NCI-H2107 treated with DMSO at 0.1 percent for 48 hours (cell line): ENCODE results near the gene RRM2.

Experiments used
- DNase-seq: peaks from one replicate; lab custom pipeline; 2025; ENCODE audit not compliant: unreplicated experiment; lab: John Stamatoyannopoulos, UW

The RRM2 gene

DNA sequence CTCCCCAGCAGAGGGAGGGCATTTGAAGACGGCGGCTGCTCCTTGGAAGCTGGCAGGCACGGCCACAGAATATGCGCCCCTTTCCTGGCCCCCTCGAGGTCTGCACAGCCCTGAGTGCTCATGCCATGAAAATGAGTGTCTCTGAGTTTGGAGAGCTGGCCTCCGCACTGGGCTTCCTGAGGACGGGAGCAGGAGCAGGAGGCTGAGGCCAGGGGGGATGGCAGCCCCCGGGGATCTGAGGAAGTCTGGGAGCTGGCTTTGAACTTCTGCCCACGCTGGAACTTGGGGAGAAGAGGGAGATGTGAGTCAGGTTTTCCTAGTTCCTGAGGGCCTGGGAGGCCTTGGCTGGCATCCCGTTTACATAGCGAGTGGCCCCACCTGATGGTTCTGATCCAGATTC, 47.0 kb downstream of the RRM2 start:
- no peak for DNase-seq

DNA sequence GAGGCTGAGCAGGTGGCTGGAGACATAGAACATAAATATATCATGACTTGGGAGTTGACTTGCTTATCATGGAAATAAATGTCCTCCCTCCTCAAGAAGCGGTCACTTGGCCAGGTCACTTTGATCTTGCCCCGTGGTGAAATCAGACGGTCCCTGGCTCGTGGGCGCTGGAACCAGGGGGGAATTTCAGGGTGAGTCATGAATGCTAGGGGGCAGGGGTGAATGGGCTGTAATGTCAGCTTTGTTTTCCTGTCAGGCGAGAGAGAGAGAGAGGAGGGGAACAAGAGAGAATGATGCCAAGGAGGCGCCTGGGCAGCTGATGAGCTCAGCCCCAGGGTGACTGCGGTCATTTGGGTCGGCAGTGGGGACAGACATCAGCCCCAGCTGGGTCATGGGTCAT, 47.7 kb downstream of the RRM2 start:
- no peak for DNase-seq

DNA sequence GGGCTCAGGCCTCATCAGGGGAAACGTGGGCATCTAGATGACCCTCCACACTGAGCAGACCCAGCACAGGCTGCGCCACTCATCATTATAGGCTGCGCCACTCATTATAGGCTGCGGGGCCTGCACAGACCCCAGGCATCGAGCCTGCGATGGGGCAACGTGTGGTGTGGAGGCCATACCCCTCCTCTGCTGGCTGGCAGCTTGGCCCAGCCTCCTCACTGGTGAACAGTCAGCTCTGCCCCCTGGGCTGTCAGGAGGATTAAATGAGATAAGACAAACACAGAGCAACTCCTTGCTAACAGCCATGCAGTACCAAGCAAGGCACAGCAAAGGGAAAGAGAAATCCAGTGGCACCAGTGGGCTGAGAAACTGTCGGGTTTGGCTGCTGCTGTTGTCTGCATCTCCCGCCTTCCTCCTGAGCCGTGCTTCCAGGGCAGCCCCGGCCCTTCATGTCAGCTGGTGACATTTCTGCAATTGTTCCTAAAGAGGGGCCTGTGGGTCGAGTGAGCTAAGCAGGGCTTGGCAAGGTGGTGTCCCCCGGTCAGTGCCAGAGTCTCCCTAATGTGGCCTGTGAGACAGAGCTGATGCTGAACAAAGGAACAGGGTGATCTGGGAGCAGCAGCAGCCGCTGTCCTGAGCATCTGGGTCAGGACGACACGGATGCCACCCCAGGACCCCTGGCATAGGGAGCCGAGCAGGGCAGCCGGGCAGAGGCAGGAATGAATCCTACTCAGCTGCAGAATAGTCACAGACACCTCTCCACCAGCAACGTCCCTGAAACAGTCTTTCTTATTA, 48.7 kb downstream of the RRM2 start:
- no peak for DNase-seq

DNA sequence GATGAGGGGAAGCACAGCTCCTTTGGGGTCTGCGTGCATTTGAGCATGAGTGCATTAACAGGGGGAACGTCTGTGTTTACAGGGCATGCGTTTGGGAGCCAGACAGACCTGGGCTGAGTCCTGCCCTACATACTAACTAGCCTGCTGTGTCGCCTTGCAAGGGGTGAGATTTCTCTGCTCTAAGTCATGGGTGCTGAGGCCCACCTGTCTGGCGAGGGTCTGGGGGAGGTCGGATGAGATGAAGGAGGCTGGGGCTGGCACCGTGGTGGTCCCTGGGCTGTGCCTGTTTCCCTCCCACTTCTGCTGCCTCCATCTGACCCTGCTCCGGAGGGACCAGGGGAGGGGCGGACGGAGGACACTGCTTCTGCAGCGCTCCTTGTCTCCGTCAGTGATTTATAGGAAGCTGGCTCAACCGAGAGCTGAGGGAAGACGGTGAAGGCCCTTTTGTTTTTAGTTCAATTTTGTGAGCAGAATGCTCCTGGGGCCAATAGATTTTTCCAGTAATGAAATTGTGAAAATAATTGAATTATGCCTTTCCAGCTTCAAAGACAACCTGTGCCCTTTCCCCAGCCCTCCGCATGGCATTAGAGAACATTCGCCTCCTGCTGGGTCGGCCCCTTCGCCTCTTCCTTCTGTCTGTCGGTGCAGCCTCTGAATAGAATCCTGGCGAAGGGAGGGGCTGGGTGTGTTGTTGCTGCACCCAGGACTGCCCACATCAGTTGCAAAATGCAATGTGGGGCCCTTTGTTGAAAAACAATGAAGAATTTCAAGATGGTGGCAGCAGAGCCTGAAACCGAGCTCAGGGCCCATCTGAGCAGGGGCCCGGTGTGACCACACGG, 49.7 kb downstream of the RRM2 start:
- no peak for DNase-seq

DNA sequence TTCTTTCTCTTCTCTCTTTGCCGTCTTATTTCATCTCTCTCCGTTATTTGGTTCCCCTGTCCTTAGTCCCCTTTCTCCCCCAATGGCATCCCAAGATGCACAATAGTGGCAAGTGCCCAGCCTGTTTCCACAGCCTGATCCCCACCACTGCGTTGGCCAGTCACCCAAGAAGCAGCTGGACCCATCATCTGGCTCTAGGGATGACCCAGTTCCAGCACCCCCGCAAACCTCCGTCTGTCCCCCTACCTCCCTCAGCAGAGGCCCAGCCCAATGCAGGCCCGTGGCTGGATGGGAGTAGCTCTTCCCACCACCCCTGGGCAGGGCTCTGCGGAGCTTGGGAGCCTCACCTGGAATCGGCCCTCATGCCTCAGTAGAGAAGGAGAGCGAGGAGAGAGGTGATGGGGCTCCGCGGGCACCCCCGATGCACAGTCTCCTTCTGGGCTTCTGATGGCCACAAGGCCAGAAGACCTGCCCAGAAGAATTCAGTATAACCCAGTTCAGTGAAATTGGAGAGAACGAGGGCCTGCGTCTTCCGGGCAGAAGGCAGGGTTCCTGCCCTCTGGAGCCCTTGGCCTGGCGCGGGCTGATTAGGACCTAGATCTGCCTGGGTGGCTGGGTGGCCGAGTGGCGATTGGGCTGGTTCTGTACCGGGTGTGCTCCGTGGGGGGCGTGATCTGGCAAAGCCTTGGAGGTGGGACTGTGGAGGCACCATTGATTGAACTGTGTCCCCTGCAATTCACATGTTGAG, 50.9 kb downstream of the RRM2 start:
- no peak for DNase-seq

DNA sequence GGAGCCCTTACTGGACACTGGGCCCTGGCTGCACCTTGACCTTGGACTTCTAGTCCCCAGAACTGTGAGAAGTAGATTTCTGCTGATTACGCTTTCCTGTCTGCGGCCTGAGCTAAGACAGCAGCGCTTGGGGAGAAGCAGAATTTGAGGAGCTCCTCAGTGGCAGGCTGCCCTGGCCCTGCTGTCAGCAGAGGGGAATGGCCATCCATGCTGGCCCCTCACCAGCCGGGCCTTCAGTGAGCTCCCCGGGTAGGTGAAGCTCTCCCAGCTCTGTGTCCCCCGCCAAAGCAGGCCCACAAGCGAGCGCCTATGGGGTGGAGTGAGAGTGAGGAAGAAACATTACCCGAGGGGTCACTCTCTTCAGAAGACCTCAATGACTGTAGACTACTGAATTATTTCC, 51.6 kb downstream of the RRM2 start:
- no peak for DNase-seq

DNA sequence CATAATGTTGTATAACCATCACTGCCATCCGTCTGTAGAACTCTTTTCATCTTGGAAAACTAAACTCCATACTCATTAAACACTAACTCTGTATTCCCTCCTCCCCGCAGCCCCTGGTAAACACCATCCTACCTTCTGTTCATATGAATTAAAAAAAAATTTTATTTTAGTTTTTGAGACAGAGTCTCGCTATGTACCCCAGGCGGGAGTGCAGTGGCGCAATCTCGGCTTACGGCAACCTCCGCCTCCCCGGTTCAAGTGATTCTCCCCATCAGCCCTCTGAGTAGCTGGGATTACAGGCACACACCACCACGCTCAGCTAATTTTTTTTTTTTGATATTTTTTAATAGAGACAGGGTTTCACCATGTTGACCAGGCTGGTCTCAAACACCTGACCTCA, 52.9 kb downstream of the RRM2 start:
- no peak for DNase-seq

DNA sequence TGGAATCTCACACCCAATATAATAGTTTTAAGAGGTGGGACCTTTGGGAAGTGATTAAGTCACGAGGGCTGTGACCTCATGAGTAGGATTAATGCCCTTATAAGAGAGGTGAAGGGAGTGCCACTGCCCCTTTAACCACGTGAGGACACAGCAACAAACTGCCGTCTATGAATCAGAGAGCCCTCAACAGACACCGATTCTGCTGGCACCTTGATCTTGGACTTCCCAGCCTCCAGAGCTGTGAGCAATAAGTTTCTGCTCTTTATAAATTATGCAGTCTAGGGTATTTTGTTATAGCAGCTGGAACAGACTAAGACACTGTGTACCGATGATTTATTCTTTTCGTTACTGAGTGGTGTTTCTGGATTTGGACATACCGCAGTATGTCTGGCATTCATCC, 56.2 kb downstream of the RRM2 start:
- DNase-seq = no peak

DNA sequence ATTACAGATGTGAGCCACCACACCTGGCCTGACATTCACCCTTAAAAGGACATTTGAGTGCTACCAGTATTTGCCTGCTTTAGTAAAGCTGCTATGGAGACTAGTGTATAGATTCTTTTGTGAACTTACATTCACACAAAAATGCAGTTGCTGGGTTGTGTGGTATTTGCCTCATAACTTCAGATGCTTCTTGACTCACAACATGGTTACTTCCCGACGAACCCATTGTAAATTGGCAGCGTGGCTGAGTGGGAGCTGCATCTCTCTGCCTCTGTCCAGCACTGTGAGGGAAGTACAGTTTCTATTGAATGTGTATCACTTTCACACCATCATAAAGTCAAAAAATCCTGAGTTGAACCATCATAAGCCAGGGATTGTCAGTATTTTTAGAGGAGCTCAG, 56.9 kb downstream of the RRM2 start:
- no peak for DNase-seq

DNA sequence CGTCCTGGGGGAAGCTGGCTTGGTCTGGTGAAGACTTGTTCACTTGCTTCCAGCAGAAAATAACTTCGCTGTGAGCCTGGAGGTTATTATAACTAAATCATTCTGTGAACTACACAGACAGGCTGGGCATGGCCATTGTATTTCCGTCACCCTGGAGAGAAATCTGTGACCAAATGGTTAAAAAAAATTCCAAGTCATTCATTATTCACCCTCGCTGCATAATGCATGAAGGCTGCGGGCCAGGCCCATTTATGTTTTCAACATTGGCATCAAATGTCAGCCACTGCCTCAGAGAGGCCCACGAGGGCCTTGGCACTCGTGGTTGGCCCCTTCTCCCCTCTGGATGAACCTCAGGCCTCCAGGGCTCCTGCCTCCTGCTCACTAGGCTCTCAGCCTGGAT, 57.7 kb downstream of the RRM2 start:
- no peak for DNase-seq
